ENCODE results near the gene FRAS1. TPM values are rescaled to one million over a fixed set of nuclear protein-coding genes. Genes with fewer than 3 reads are reported as not detected.
"Not testable (repeated sequence)": the region's sequence is repeated elsewhere in the genome, so short reads cannot be mapped to it uniquely, and the experiment has no call there.

Gene FRAS1
- total RNA-seq, 2 experiments from 2014 or later = not detected

DNA sequence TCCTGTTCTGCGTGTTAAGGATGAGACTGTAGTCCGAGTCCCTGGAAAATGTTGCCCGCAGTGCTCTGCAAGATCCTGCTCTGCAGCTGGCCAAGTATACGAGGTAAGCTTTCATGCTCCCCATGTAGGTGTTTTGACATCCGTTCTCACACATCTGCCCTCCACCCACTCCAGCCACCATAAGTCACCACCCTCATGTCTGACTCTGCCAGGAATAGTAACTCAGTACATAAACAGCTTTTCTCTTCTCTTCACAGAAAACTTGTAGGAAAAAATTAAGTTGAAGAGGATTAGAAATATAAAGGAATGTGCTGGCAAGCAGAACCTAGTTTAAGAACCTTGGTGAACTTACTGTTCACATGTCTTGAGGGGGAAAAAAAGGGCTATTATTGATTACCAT is 207.9 kb downstream of the FRAS1 start:
- Mint-ChIP-seq H3K36me3 (ENCODE audit: low read depth) (no peaks in the 10 kb centered on the region), H3K4me3 (no peak overlapping the region), H3K9me3 (peaks cover 8% of the 10 kb centered on the region), H3K27me3 (peaks cover 20% of the 10 kb centered on the region), H3K4me1 (ENCODE audit: low read depth) (no peaks in the 10 kb centered on the region), H3K27ac (no peak overlapping the region)
- no peaks in the 10 kb centered on the region for H3K36me3 ChIP-seq (ENCODE audit: insufficient read depth, low read length)
- intact Hi-C loops (cut with DNase I, micrococcal nuclease) = no loop called here
- H3K27ac ChIP-seq (ENCODE audit: low read depth in 1 of 2, low read length in 2 of 2) = no peak overlapping the region
- POLR2A ChIA-PET = no interaction called here
- H3K27me3 ChIP-seq (ENCODE audit: control insufficient read depth in 1 of 2, insufficient read depth in 2 of 2, low read length in 2 of 2) = no peaks in the 10 kb centered on the region
- H3K4me3 ChIP-seq (ENCODE audit: low read length) = no peak overlapping the region
- H3K4me1 ChIP-seq (ENCODE audit: insufficient read depth, low read length) = no peaks in the 10 kb centered on the region
- TF ChIP-seq CTCF (IDR thresholded peaks at IDR 0.05) = no peak
- H3K9me3 ChIP-seq (ENCODE audit: control insufficient read depth in 1 of 2, insufficient read depth in 1 of 2, low read length in 2 of 2) = peaks cover 0 to 6% of the 10 kb centered on the region in 2 experiments
- no peak for ATAC-seq (ENCODE audit: poor library complexity)
- no peak for DNase-seq
- CTCF ChIA-PET = no interaction called here

GRCh38 chr4:78267790-78268189 is 210.7 kb downstream of the FRAS1 start:
- POLR2A ChIA-PET = no interaction called here
- H3K36me3 ChIP-seq (ENCODE audit: insufficient read depth, low read length) = no peaks in the 10 kb centered on the region

DNA sequence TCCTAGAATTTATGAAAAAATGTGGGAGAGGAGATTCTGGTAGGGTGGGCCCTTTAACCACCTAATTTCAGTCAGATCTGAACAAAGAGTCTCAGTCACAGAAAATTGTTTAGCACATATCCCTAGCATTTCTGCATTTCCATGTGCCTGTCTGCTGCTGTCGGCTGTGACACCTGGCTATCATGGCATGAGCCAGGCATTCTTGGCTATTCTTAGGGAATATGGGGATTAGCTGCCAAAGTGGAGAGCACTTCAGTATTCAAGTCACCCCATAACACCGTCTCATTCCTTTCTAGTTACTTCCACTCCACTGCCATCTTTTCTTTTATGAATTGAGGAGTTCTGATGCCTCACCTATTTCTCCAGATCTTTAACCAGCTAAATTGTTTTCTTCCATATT is 211.5 kb downstream of the FRAS1 start:
- no peak for TF ChIP-seq CTCF (IDR thresholded peaks at IDR 0.05)
- H3K27ac ChIP-seq (ENCODE audit: low read depth in 1 of 2, low read length in 2 of 2) = no peak overlapping the region
- H3K27me3 Mint-ChIP-seq = peaks cover 6% of the 10 kb centered on the region
- ChIA-PET CTCF (no interaction called here), POLR2A (no interaction called here)
- H3K4me3 Mint-ChIP-seq = no peak overlapping the region
- DNase-seq = no peak
- H3K27ac Mint-ChIP-seq = no peak overlapping the region
- H3K4me3 ChIP-seq (ENCODE audit: low read length) = no peak overlapping the region
- no peaks in the 10 kb centered on the region for H3K36me3 ChIP-seq (ENCODE audit: insufficient read depth, low read length)
- H3K9me3 Mint-ChIP-seq = peaks cover 3% of the 10 kb centered on the region
- peaks cover 0 to 6% of the 10 kb centered on the region in 2 experiments for H3K9me3 ChIP-seq (ENCODE audit: control insufficient read depth in 1 of 2, insufficient read depth in 1 of 2, low read length in 2 of 2)
- no peaks in the 10 kb centered on the region for H3K4me1 Mint-ChIP-seq (ENCODE audit: low read depth)
- H3K4me1 ChIP-seq (ENCODE audit: insufficient read depth, low read length) = no peaks in the 10 kb centered on the region
- ATAC-seq (ENCODE audit: poor library complexity) = no peak
- intact Hi-C loops (cut with DNase I, micrococcal nuclease) = no loop called here
- H3K27me3 ChIP-seq (ENCODE audit: control insufficient read depth in 1 of 2, insufficient read depth in 2 of 2, low read length in 2 of 2) = no peaks in the 10 kb centered on the region
- H3K36me3 Mint-ChIP-seq (ENCODE audit: low read depth) = no peaks in the 10 kb centered on the region

More at GRCh38 chr4:78267790-78268189, 210.7 kb downstream of the FRAS1 start:
- H3K27me3 ChIP-seq (ENCODE audit: control insufficient read depth in 1 of 2, insufficient read depth in 2 of 2, low read length in 2 of 2) = no peaks in the 10 kb centered on the region
- no peak overlapping the region for H3K27ac Mint-ChIP-seq
- ATAC-seq (ENCODE audit: poor library complexity) (no peak), DNase-seq (no peak)
- no peak overlapping the region for H3K4me3 ChIP-seq (ENCODE audit: low read length)
- no peaks in the 10 kb centered on the region for H3K36me3 Mint-ChIP-seq (ENCODE audit: low read depth)
- no peak overlapping the region for H3K27ac ChIP-seq (ENCODE audit: low read depth in 1 of 2, low read length in 2 of 2)
- no peak overlapping the region for H3K4me3 Mint-ChIP-seq
- H3K27me3 Mint-ChIP-seq = peaks cover 11% of the 10 kb centered on the region
- peaks cover 3% of the 10 kb centered on the region for H3K9me3 Mint-ChIP-seq
- TF ChIP-seq CTCF (IDR thresholded peaks at IDR 0.05) = no peak
- no peaks in the 10 kb centered on the region for H3K4me1 Mint-ChIP-seq (ENCODE audit: low read depth)
- H3K9me3 ChIP-seq (ENCODE audit: control insufficient read depth in 1 of 2, insufficient read depth in 1 of 2, low read length in 2 of 2) = peaks cover 0 to 6% of the 10 kb centered on the region in 2 experiments
- no peaks in the 10 kb centered on the region for H3K4me1 ChIP-seq (ENCODE audit: insufficient read depth, low read length)
- intact Hi-C loops (cut with DNase I, micrococcal nuclease) = no loop called here
- CTCF ChIA-PET = no interaction called here

GRCh38 chr4:78275450-78275849 is 218.3 kb downstream of the FRAS1 start:
- H3K36me3 Mint-ChIP-seq (ENCODE audit: low read depth); H3K9me3 ChIP-seq (ENCODE audit: control insufficient read depth in 1 of 2, insufficient read depth in 1 of 2, low read length in 2 of 2); H3K27ac ChIP-seq (ENCODE audit: low read depth in 1 of 2, low read length in 2 of 2); H3K36me3 ChIP-seq (ENCODE audit: insufficient read depth, low read length); H3K27me3 ChIP-seq (ENCODE audit: control insufficient read depth in 1 of 2, insufficient read depth in 2 of 2, low read length in 2 of 2); DNase-seq; H3K4me1 ChIP-seq (ENCODE audit: insufficient read depth, low read length); H3K4me3 ChIP-seq (ENCODE audit: low read length); H3K4me1 Mint-ChIP-seq (ENCODE audit: low read depth); intact Hi-C loops (cut with DNase I, micrococcal nuclease); H3K27ac Mint-ChIP-seq; H3K9me3 Mint-ChIP-seq; CTCF ChIA-PET; ATAC-seq (ENCODE audit: poor library complexity); POLR2A ChIA-PET; H3K4me3 Mint-ChIP-seq: not testable (repeated sequence)
- H3K27me3 Mint-ChIP-seq = peaks cover 12% of the 10 kb centered on the region

Data from CD4-positive, alpha-beta T cell (primary cell).